Endothelial cell of umbilical vein (primary cell): ENCODE results near the gene IGF2BP2. TPM values are rescaled to one million over a fixed set of nuclear protein-coding genes. Genes with fewer than 3 reads are reported as not detected.

Experiments used
- BruUV-seq: library from RNA; stranded (reverse); fragments of 400-500 nt; replicated peaks from 2 replicates; lab custom pipeline; 2021; lab: Mats Ljungman, UMichigan
- CTCF ChIA-PET: fragments of 300-600, 350-600 bp; sonication (Branson Sonifier 250); formaldehyde crosslinking; loops from one replicate; lab custom pipeline; 2021; ENCODE audit warnings: antibody characterized with exemption, inconsistent platforms; lab: Charles Lee
- POLR2A ChIA-PET: fragments of 300-600, 350-600 bp; sonication (Branson Sonifier 250); formaldehyde crosslinking; loops from one replicate; lab custom pipeline; 2021; ENCODE audit warnings: antibody characterized with exemption, inconsistent platforms; lab: Charles Lee
- DNase-seq: peaks from one replicate; pipeline ENCODE4 v3.0.0-alpha.2; 2011; ENCODE audit warnings: low read depth, low spot score
- FAIRE-seq: peaks from 2 replicates; lab custom pipeline; 2011; peaks lifted over from hg19 to GRCh38; lab: Jason Lieb, UNC
- H2AFZ ChIP-seq: 2 replicates; pipeline ENCODE4 v1.6.0; 2012; ENCODE audit warnings: low read depth, low read length, control low read depth, inconsistent platforms
- H3K27ac ChIP-seq: 2 replicates; pipeline ENCODE4 v1.5.1; 2011; ENCODE audit warnings: low read depth, mild to moderate bottlenecking, control low read depth, low read length, moderate library complexity; ENCODE audit not compliant: insufficient read depth
- H3K27me3 ChIP-seq, 2 experiments: 2 replicates each; pipeline versions ENCODE4 v1.6.0 to v1.6.1; 2011; ENCODE audit warnings: low read length in 2 of 2, mixed read lengths in 1 of 2; ENCODE audit not compliant: control insufficient read depth in 2 of 2, insufficient read depth in 2 of 2
- H3K36me3 ChIP-seq, 2 experiments: 2 replicates in 1 of 2; 3 replicates in 1 of 2; pipeline ENCODE4 v1.5.1; 2011; ENCODE audit warnings: low read length in 2 of 2, mild to moderate bottlenecking in 1 of 2, moderate library complexity in 1 of 2; ENCODE audit not compliant: control insufficient read depth in 2 of 2, insufficient read depth in 2 of 2; ENCODE audit errors: extremely low read depth in 1 of 2
- H3K4me1 ChIP-seq: 3 replicates; pipeline ENCODE4 v1.5.1; 2011; ENCODE audit warnings: mild to moderate bottlenecking, low read length; ENCODE audit not compliant: control insufficient read depth, insufficient read depth; ENCODE audit errors: extremely low read depth
- H3K4me2 ChIP-seq: 2 replicates; pipeline ENCODE4 v1.6.1; 2011; ENCODE audit warnings: low read length, control low read depth, mixed read lengths; ENCODE audit not compliant: insufficient read depth
- H3K4me3 ChIP-seq, 3 experiments: fragments of 200-600 bp in 1 of 3; sonication (generic), shearing (Covaris generic) in 1 of 3; replicated peaks in 1 of 3; 2 replicates each; pipeline ENCODE4 v1.5.1; 2011 to 2016; ENCODE audit warnings: control low read depth in 3 of 3, low read length in 3 of 3, mild to moderate bottlenecking in 2 of 3, inconsistent platforms in 1 of 3, low read depth in 1 of 3, moderate library complexity in 1 of 3; ENCODE audit not compliant: insufficient read depth in 1 of 3
- H3K79me2 ChIP-seq: 2 replicates; pipeline ENCODE4 v1.6.0; 2012; ENCODE audit warnings: low read length, inconsistent platforms; ENCODE audit not compliant: control insufficient read depth, insufficient read depth
- H3K9ac ChIP-seq: replicated peaks from 2 replicates; pipeline ENCODE3; 2011; ENCODE audit warnings: low read length, control low read depth; ENCODE audit not compliant: insufficient read depth; ENCODE audit errors: extremely low read depth
- H3K9me1 ChIP-seq: replicated peaks from 3 replicates; pipeline ENCODE4 v1.6.0; 2011; ENCODE audit warnings: mild to moderate bottlenecking, low read length; ENCODE audit not compliant: control insufficient read depth, insufficient read depth; ENCODE audit errors: extremely low read depth
- H3K9me3 ChIP-seq: replicated peaks from 2 replicates; pipeline ENCODE4 v1.5.1; 2012; ENCODE audit warnings: low read length, inconsistent platforms; ENCODE audit not compliant: control insufficient read depth, insufficient read depth
- H4K20me1 ChIP-seq: replicated peaks from 2 replicates; pipeline ENCODE3; 2011; ENCODE audit warnings: mild to moderate bottlenecking, low read length; ENCODE audit not compliant: control insufficient read depth, insufficient read depth; ENCODE audit errors: extremely low read depth
- EZH2 ChIP-seq: IDR thresholded peaks from 2 replicates; pipeline ENCODE4 v1.6.1; 2012; ENCODE audit warnings: borderline replicate concordance, low read depth, mild to moderate bottlenecking, moderate library complexity, low read length, inconsistent platforms; ENCODE audit not compliant: severe bottlenecking
- FOS ChIP-seq: IDR thresholded peaks from 2 replicates; pipeline ENCODE4 v1.6.1; 2011; ENCODE audit warnings: mild to moderate bottlenecking, low read length, moderate library complexity, borderline replicate concordance; ENCODE audit not compliant: insufficient read depth
- GATA2 ChIP-seq: IDR thresholded peaks from 2 replicates; pipeline ENCODE4 v1.7.0; 2011; ENCODE audit warnings: low read depth, mild to moderate bottlenecking, moderate library complexity, mixed read lengths, low read length; ENCODE audit not compliant: insufficient read length, insufficient read depth
- JUN ChIP-seq: IDR thresholded peaks from 2 replicates; pipeline ENCODE4 v1.6.1; 2011; ENCODE audit warnings: borderline replicate concordance, low read depth; ENCODE audit not compliant: insufficient read length, insufficient read depth
- MYC ChIP-seq: IDR thresholded peaks from one replicate; pipeline ENCODE4 v1.6.1; 2011; ENCODE audit warnings: mild to moderate bottlenecking, low read depth, low read length
- POLR2A ChIP-seq: IDR thresholded peaks from 2 replicates; pipeline ENCODE4 v1.6.1; 2012; ENCODE audit warnings: low read depth, mild to moderate bottlenecking, control low read depth, low read length
- POLR2AphosphoS5 ChIP-seq: IDR thresholded peaks from 2 replicates; pipeline ENCODE4 v1.6.1; 2012; ENCODE audit warnings: low read depth, mild to moderate bottlenecking, control low read depth, low read length, moderate library complexity; ENCODE audit not compliant: insufficient read depth
- dilution Hi-C: fragments of 300-500 bp; cut with MboI; formaldehyde crosslinking; loops from one replicate; pipeline ENCODE4 v1.15.0; 2019; ENCODE audit warnings: low sequenced_read_pairs; ENCODE audit not compliant: extremely low pct_ligation_motif_present
- intact Hi-C: fragments of 100-400 bp; cut with micrococcal nuclease; formaldehyde crosslinking; loops from one replicate; pipeline ENCODE4 v1.10.0; 2022
- polyA plus RNA-seq, 4 experiments: library from polyadenylated mRNA; depleted of rRNA in 3 of 4; stranded (reverse) in 3 of 4; unstranded in 1 of 4; fragments of >200 nt; gene quantifications; 2 replicates each; pipeline versions ENCODE4 v1.2.1 to v1.2.3, GENCODE V29; 2011 to 2012; ENCODE audit warnings: missing spikeins in 1 of 4
- total RNA-seq: library from RNA; stranded (reverse); gene quantifications from 2 replicates; pipeline ENCODE4 v1.2.3, GENCODE V29; 2021
- TF ChIP-seq, protein P1 (sequence below): IDR thresholded peaks from 2 replicates; pipeline ENCODE4 v1.6.1; 2011; ENCODE audit not compliant: insufficient read depth, insufficient read length
- TF ChIP-seq, protein P2 (sequence below), 2 donors: IDR thresholded peaks; 1 replicate in 1 of 2; 2 replicates in 1 of 2; pipeline ENCODE4 v1.5.1; 2011; ENCODE audit warnings: low read length in 2 of 2, mild to moderate bottlenecking in 2 of 2, moderate library complexity in 2 of 2, control low read depth in 1 of 2, inconsistent platforms in 1 of 2, low read depth in 1 of 2; ENCODE audit not compliant: insufficient read depth in 1 of 2; ENCODE audit errors: extremely low read depth in 1 of 2

Gene IGF2BP2
- total and polyA plus RNA-seq, 2 donors (not counting 3 experiments of a cell fraction or from before 2014, with no cell fraction given): 10.7 to 130 TPM

DNA sequence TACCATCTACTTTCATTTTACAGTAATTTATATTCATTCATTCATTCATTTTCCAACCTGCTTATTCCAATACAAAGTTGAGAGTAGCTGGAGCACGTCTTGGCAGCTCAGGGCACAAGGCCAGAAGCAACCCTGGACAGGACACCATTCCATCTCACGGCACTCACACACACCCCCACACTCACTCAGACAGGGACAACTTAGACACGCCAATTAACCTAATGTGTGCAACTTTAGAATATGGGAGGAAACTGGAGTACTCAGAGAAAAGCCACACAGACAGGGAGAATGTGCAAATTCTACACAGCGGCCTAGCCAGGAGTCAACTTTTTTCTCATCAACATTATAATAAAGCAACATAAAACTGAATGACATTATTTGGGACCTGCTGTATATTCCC is 46.7 kb downstream of the IGF2BP2 start:
- intact Hi-C loops: no loop called here
- Histone ChIP-seq H3K9me3 (no peaks in the 10 kb centered on the region), H3K27me3 (no peaks in the 10 kb centered on the region), H3K27ac (no peak overlapping the region), H3K9me1 (no peaks in the 10 kb centered on the region), H2AFZ (no peak overlapping the region), H3K4me3 (no peak overlapping the region), H3K4me2 (no peak overlapping the region), H3K36me3 (no peaks in the 10 kb centered on the region), H3K9ac (no peak overlapping the region), H3K79me2 (peaks cover 98% of the 10 kb centered on the region), H4K20me1 (peaks cover 9% of the 10 kb centered on the region), H3K4me1 (peaks cover 6% of the 10 kb centered on the region)
- ChIA-PET CTCF (interaction anchor here (1.6 to 5.9 kb wide), 5 partner anchors 9 to 118 kb away, joined by 5 to 71 read pairs (median 6); no protein-coding TSS in a partner anchor), POLR2A (no interaction called here)
- FAIRE-seq (no peak), DNase-seq (no peak)
- TF ChIP-seq, protein P1, sequence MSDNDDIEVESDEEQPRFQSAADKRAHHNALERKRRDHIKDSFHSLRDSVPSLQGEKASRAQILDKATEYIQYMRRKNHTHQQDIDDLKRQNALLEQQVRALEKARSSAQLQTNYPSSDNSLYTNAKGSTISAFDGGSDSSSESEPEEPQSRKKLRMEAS: no peak
- TF ChIP-seq MYC (no peak), POLR2A (no peak), FOS (no peak), EZH2 (no peak), POLR2AphosphoS5 (no peak), JUN (no peak), GATA2 (no peak)
- TF ChIP-seq, protein P2, sequence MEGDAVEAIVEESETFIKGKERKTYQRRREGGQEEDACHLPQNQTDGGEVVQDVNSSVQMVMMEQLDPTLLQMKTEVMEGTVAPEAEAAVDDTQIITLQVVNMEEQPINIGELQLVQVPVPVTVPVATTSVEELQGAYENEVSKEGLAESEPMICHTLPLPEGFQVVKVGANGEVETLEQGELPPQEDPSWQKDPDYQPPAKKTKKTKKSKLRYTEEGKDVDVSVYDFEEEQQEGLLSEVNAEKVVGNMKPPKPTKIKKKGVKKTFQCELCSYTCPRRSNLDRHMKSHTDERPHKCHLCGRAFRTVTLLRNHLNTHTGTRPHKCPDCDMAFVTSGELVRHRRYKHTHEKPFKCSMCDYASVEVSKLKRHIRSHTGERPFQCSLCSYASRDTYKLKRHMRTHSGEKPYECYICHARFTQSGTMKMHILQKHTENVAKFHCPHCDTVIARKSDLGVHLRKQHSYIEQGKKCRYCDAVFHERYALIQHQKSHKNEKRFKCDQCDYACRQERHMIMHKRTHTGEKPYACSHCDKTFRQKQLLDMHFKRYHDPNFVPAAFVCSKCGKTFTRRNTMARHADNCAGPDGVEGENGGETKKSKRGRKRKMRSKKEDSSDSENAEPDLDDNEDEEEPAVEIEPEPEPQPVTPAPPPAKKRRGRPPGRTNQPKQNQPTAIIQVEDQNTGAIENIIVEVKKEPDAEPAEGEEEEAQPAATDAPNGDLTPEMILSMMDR (IDR thresholded peaks at IDR 0.05; ENCODE audit: extremely low read depth in 1 of 2, insufficient read depth in 1 of 2, low read depth in 1 of 2, low read length in 2 of 2): no peak
- no TSS peak for BruUV-seq
- dilution Hi-C loops: no loop called here
